CD14-positive monocyte (primary cell): ENCODE measurements around the gene NR6A1. TPM values are rescaled to one million over a fixed set of nuclear protein-coding genes. Genes with fewer than 3 reads are reported as not detected.
A peak's percentile ranks its signal among the peaks of the same experiment; 100 is the strongest.

Experiments used
- DNase-seq, 3 donors: peaks; one replicate each; pipeline ENCODE4 v3.0.0-alpha.2; 2011 to 2022
- H2AFZ ChIP-seq: 2 replicates; pipeline ENCODE4 v1.6.0; 2012; ENCODE audit warnings: mild to moderate bottlenecking, low read depth, low read length, inconsistent platforms; ENCODE audit not compliant: insufficient read depth, poor library complexity, severe bottlenecking
- H3K27ac ChIP-seq, 2 donors: 1 replicate in 1 of 2; 2 replicates in 1 of 2; pipeline ENCODE4 v1.5.1; 2012 to 2013; ENCODE audit warnings: low read length in 2 of 2, control low read depth in 1 of 2, inconsistent platforms in 1 of 2, low read depth in 1 of 2, mild to moderate bottlenecking in 1 of 2
- H3K27me3 ChIP-seq, 2 donors: one replicate each; pipeline versions ENCODE4 v1.6.0 to v1.6.1; 2011 to 2013; ENCODE audit warnings: low read length in 2 of 2; ENCODE audit not compliant: control insufficient read depth in 2 of 2, insufficient read depth in 2 of 2
- H3K36me3 ChIP-seq, 2 donors: replicated peaks in 1 of 2; 1 replicate in 1 of 2; 2 replicates in 1 of 2; pipeline versions ENCODE4 v1.5.1 to v1.6.1; 2012 to 2013; ENCODE audit warnings: low read length in 2 of 2, control low read depth in 1 of 2, inconsistent platforms in 1 of 2, mild to moderate bottlenecking in 1 of 2; ENCODE audit not compliant: insufficient read depth in 2 of 2, control insufficient read depth in 1 of 2
- H3K4me1 ChIP-seq, 2 donors: 1 replicate in 1 of 2; 2 replicates in 1 of 2; pipeline versions ENCODE4 v1.5.1 to v1.6.1; 2012 to 2013; ENCODE audit warnings: low read length in 2 of 2, control low read depth in 1 of 2, inconsistent platforms in 1 of 2, mild to moderate bottlenecking in 1 of 2, moderate library complexity in 1 of 2; ENCODE audit not compliant: insufficient read depth in 2 of 2, control insufficient read depth in 1 of 2
- H3K4me2 ChIP-seq: replicated peaks from 2 replicates; pipeline ENCODE3; 2012; ENCODE audit warnings: low read length, moderate library complexity, mild to moderate bottlenecking; ENCODE audit not compliant: poor library complexity, severe bottlenecking; ENCODE audit errors: extremely low read depth
- H3K4me3 ChIP-seq, 3 experiments: fragments of 200-600 bp in 1 of 3; sonication (generic) in 1 of 3; replicated peaks in 1 of 3; 1 replicate in 2 of 3; 2 replicates in 1 of 3; pipeline ENCODE4 v1.5.1; 2011 to 2013; ENCODE audit warnings: low read length in 3 of 3, mild to moderate bottlenecking in 3 of 3, control low read depth in 2 of 3, low read depth in 2 of 3, inconsistent platforms in 1 of 3, moderate library complexity in 1 of 3
- H3K79me2 ChIP-seq: 2 replicates; pipeline ENCODE4 v1.6.0; 2012; ENCODE audit warnings: mild to moderate bottlenecking, control low read depth, inconsistent platforms, low read length, moderate library complexity; ENCODE audit not compliant: insufficient read depth
- H3K9ac ChIP-seq: 2 replicates; pipeline ENCODE4 v1.6.0; 2017; ENCODE audit warnings: low read length, mild to moderate bottlenecking; ENCODE audit not compliant: insufficient read depth, poor library complexity, severe bottlenecking
- H3K9me3 ChIP-seq, 2 donors: replicated peaks in 1 of 2; 1 replicate in 1 of 2; 2 replicates in 1 of 2; pipeline versions ENCODE4 v1.5.1 to v1.6.1; 2012 to 2013; ENCODE audit warnings: low read length in 2 of 2, control low read depth in 1 of 2; ENCODE audit not compliant: control insufficient read depth in 1 of 2, insufficient read depth in 1 of 2
- H4K20me1 ChIP-seq: 2 replicates; pipeline ENCODE4 v1.6.0; 2012; ENCODE audit warnings: mild to moderate bottlenecking, low read length, control low read depth, moderate library complexity; ENCODE audit not compliant: insufficient read depth
- H3K27ac Mint-ChIP-seq, 7 donors: one replicate each; pipeline ENCODE4 v1.8.0; 2020; ENCODE audit warnings: mild to moderate bottlenecking in 7 of 7, mixed read lengths in 7 of 7, moderate library complexity in 6 of 7, inconsistent platforms in 2 of 7
- H3K27me3 Mint-ChIP-seq, 3 donors: one replicate each; pipeline ENCODE4 v1.8.0; 2021 to 2022; ENCODE audit warnings: low read depth in 3 of 3, mild to moderate bottlenecking in 3 of 3, mixed read lengths in 3 of 3, moderate library complexity in 3 of 3, inconsistent platforms in 1 of 3
- H3K36me3 Mint-ChIP-seq, 2 donors: one replicate each; pipeline ENCODE4 v1.8.0; 2020; ENCODE audit warnings: mixed read lengths in 2 of 2, inconsistent platforms in 1 of 2, mild to moderate bottlenecking in 1 of 2
- H3K4me1 Mint-ChIP-seq: one replicate; pipeline ENCODE4 v1.8.0; 2020; ENCODE audit warnings: mild to moderate bottlenecking, mixed read lengths
- H3K4me3 Mint-ChIP-seq, 2 donors: one replicate each; pipeline ENCODE4 v1.8.0; 2020; ENCODE audit warnings: mild to moderate bottlenecking in 2 of 2, mixed read lengths in 2 of 2, moderate library complexity in 1 of 2
- H3K9me3 Mint-ChIP-seq, 7 donors: one replicate each; pipeline ENCODE4 v1.8.0; 2020 to 2022; ENCODE audit warnings: mixed read lengths in 7 of 7, mild to moderate bottlenecking in 6 of 7, moderate library complexity in 6 of 7, inconsistent platforms in 2 of 7
- WGBS: methylation state at CpG from one replicate; pipeline ENCODE4 v1.1.5; 2013; ENCODE audit warnings: missing lambda C conversion rate; ENCODE audit not compliant: insufficient coverage; 5-methylcytosine and 5-hydroxymethylcytosine counted together
- intact Hi-C, 2 donors: fragments of 100-400 bp; cut with micrococcal nuclease; formaldehyde crosslinking; loops; one replicate each; pipeline versions ENCODE4 v1.15.0 to v1.15.1; 2023
- polyA plus RNA-seq, 3 donors: library from polyadenylated mRNA; depleted of rRNA in 1 of 3; unstranded in 2 of 3; stranded (reverse) in 1 of 3; fragments of 300-500 nt in 2 of 3; fragments of >200 nt in 1 of 3; fragmentation: Illumina TruSeq in 2 of 3; gene quantifications; 1 replicate in 2 of 3; 2 replicates in 1 of 3; pipeline ENCODE4 v1.2.3, GENCODE V29; 2012 to 2021
- TF ChIP-seq, protein P1 (sequence below): fragments of 200-600 bp; IDR thresholded peaks from one replicate; pipeline ENCODE4 v1.8.0; 2022; ENCODE audit warnings: antibody characterized with exemption, mild to moderate bottlenecking

NR6A1 gene
- polyA plus RNA-seq, 3 donors, result 0.15 to 2.9 (median 0.28) TPM

GRCh38 chr9:124594673-124595072 lies 176.4 kb downstream of the NR6A1 start:
- no peaks in the 10 kb centered on the region for H3K9me3 ChIP-seq
- Mint-ChIP-seq H3K36me3 (no peaks in the 10 kb centered on the region), H3K4me3 (no peak overlapping the region), H3K9me3 (no peaks in the 10 kb centered on the region), H3K27me3 (no peaks in the 10 kb centered on the region), H3K4me1 (peaks cover 17% of the 10 kb centered on the region), H3K27ac (no peak overlapping the region)
- no peak overlapping the region for H2AFZ ChIP-seq
- no peak for DNase-seq
- WGBS, result 76% methylated on average over 2 of the region's 3 CpGs
- no peaks in the 10 kb centered on the region for H3K27me3 ChIP-seq
- no peak overlapping the region for H3K4me3 ChIP-seq
- intact Hi-C loops, result no loop called here
- H3K36me3 ChIP-seq, result no peaks in the 10 kb centered on the region
- H3K4me2 ChIP-seq, result no peak overlapping the region
- H4K20me1 ChIP-seq, result no peaks in the 10 kb centered on the region
- H3K27ac ChIP-seq, result no peak overlapping the region
- H3K79me2 ChIP-seq, result no peaks in the 10 kb centered on the region
- peaks cover 8% of the 10 kb centered on the region in 2 donors for H3K4me1 ChIP-seq
- TF ChIP-seq, protein P1, sequence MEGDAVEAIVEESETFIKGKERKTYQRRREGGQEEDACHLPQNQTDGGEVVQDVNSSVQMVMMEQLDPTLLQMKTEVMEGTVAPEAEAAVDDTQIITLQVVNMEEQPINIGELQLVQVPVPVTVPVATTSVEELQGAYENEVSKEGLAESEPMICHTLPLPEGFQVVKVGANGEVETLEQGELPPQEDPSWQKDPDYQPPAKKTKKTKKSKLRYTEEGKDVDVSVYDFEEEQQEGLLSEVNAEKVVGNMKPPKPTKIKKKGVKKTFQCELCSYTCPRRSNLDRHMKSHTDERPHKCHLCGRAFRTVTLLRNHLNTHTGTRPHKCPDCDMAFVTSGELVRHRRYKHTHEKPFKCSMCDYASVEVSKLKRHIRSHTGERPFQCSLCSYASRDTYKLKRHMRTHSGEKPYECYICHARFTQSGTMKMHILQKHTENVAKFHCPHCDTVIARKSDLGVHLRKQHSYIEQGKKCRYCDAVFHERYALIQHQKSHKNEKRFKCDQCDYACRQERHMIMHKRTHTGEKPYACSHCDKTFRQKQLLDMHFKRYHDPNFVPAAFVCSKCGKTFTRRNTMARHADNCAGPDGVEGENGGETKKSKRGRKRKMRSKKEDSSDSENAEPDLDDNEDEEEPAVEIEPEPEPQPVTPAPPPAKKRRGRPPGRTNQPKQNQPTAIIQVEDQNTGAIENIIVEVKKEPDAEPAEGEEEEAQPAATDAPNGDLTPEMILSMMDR, result no peak
- H3K9ac ChIP-seq, result no peak overlapping the region

DNA sequence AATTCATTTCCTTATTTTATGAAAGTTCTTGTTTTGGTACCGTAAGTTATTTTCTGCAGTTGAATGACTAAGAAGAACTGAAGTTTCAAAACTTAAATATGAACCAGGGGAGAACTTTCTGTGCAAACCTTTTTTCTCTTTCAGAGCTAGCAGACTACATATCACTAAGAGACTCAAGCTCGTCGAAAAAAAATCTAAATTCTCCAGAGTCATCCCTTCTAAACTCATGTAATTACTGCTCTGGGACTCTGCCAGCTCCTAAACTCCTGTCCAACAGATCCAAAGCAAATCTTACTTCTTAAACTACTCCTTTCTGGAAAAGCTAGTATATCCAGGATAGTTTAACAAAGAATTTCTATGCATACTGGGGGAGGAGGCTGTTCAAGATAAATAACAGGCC lies 176.9 kb downstream of the NR6A1 start:
- DNase-seq, result no peak
- no peak overlapping the region for H3K9ac ChIP-seq

More for the DNA sequence above, 176.9 kb downstream of the NR6A1 start:
- Histone ChIP-seq H3K4me1 (peaks cover 8% of the 10 kb centered on the region in 2 donors), H4K20me1 (no peaks in the 10 kb centered on the region), H3K27ac (no peak overlapping the region), H3K4me2 (no peak overlapping the region), H3K9me3 (no peaks in the 10 kb centered on the region), H3K4me3 (no peak overlapping the region), H3K27me3 (no peaks in the 10 kb centered on the region), H3K36me3 (no peaks in the 10 kb centered on the region), H3K79me2 (no peaks in the 10 kb centered on the region), H2AFZ (no peak overlapping the region)
- Mint-ChIP-seq H3K27me3 (no peaks in the 10 kb centered on the region), H3K4me1 (peaks cover 17% of the 10 kb centered on the region), H3K9me3 (no peaks in the 10 kb centered on the region), H3K4me3 (no peak overlapping the region), H3K36me3 (no peaks in the 10 kb centered on the region), H3K27ac (peak overlapping the region in 1 of 7 donors; percentile 24)
- TF ChIP-seq, protein P1, result no peak
- intact Hi-C loops, result no loop called here
- WGBS, result 56% methylated on average over 2 of the region's 3 CpGs
